ENCODE measurements around the gene ABCA12.

Gene ABCA12

GRCh38 chr2:214966420-214966819 is 172.0 kb downstream of the ABCA12 start:
- no peaks in the 10 kb centered on the region for H3K36me3 ChIP-seq (replicated peaks; ENCODE audit: insufficient read depth, low read length)
- no peaks in the 10 kb centered on the region for H4K20me1 ChIP-seq (ENCODE audit: insufficient read depth, low read length)
- H3K4me3 ChIP-seq (ENCODE audit: low read length): no peak overlapping the region
- no peak overlapping the region for H3K4me2 ChIP-seq (ENCODE audit: low read depth, low read length)
- no peaks in the 10 kb centered on the region for H3K9me2 ChIP-seq (replicated peaks; ENCODE audit: insufficient read depth, low read length)
- H3K9ac ChIP-seq (ENCODE audit: low read length): no peak overlapping the region
- no peaks in the 10 kb centered on the region for H3K4me1 ChIP-seq (ENCODE audit: low read length)
- H3F3A ChIP-seq (ENCODE audit: insufficient read depth, low read length): no peaks in the 10 kb centered on the region
- no peak overlapping the region for H2AFZ ChIP-seq (ENCODE audit: low read length)
- DNase-seq: no peak
- H3K27me3 ChIP-seq (replicated peaks; ENCODE audit: insufficient read depth, low read length): no peaks in the 10 kb centered on the region
- TF ChIP-seq, protein P1, sequence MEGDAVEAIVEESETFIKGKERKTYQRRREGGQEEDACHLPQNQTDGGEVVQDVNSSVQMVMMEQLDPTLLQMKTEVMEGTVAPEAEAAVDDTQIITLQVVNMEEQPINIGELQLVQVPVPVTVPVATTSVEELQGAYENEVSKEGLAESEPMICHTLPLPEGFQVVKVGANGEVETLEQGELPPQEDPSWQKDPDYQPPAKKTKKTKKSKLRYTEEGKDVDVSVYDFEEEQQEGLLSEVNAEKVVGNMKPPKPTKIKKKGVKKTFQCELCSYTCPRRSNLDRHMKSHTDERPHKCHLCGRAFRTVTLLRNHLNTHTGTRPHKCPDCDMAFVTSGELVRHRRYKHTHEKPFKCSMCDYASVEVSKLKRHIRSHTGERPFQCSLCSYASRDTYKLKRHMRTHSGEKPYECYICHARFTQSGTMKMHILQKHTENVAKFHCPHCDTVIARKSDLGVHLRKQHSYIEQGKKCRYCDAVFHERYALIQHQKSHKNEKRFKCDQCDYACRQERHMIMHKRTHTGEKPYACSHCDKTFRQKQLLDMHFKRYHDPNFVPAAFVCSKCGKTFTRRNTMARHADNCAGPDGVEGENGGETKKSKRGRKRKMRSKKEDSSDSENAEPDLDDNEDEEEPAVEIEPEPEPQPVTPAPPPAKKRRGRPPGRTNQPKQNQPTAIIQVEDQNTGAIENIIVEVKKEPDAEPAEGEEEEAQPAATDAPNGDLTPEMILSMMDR (IDR thresholded peaks at IDR 0.05; ENCODE audit: low read length): no peak
- no peak for TF ChIP-seq EZH2 (optimal IDR thresholded peaks at IDR 0.05; ENCODE audit: low read depth, low read length)
- no peak for TF ChIP-seq EZH2phosphoT487 (IDR thresholded peaks at IDR 0.05; ENCODE audit: low read length)
- no peaks in the 10 kb centered on the region for H3K9me3 ChIP-seq (replicated peaks; ENCODE audit: insufficient read depth, low read length)
- no peaks in the 10 kb centered on the region for H3K79me2 ChIP-seq (ENCODE audit: low read length)
- H3K27ac ChIP-seq (ENCODE audit: low read length): no peak overlapping the region

- DNase-seq: peak; percentile 26
- no peaks in the 10 kb centered on the region for H3K4me1 ChIP-seq (ENCODE audit: low read length)
Observed at GRCh38 chr2:214960677-214961076, 177.7 kb downstream of the ABCA12 start.

DNA sequence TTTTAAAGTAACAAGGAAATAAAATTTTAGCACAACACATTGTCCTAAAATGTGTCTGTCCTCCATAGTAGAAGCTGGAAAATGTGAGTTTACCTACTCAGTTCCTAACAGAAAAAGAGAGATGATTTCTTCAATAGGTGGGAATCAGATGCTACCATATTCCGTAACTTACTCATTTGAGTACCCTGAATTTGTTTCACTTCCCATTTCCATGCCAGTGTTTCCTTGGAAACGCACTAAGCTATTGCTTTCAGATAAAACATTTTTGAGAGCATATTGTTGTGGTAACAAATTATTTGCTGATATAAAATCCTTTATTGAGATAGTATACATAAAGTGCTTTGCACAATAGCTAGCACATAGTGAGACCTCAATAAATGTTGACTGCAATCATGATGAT is 191.5 kb downstream of the ABCA12 start:
- Histone ChIP-seq H3K9me3 (replicated peaks; ENCODE audit: insufficient read depth, low read length) (no peaks in the 10 kb centered on the region), H3F3A (ENCODE audit: insufficient read depth, low read length) (no peaks in the 10 kb centered on the region), H3K9me2 (replicated peaks; ENCODE audit: insufficient read depth, low read length) (no peaks in the 10 kb centered on the region), H2AFZ (ENCODE audit: low read length) (no peak overlapping the region), H3K79me2 (ENCODE audit: low read length) (no peaks in the 10 kb centered on the region), H3K27ac (ENCODE audit: low read length) (no peak overlapping the region), H3K4me1 (ENCODE audit: low read length) (no peaks in the 10 kb centered on the region), H3K36me3 (replicated peaks; ENCODE audit: insufficient read depth, low read length) (no peaks in the 10 kb centered on the region), H3K4me2 (ENCODE audit: low read depth, low read length) (no peak overlapping the region), H3K9ac (ENCODE audit: low read length) (no peak overlapping the region), H4K20me1 (ENCODE audit: insufficient read depth, low read length) (no peaks in the 10 kb centered on the region), H3K4me3 (ENCODE audit: low read length) (no peak overlapping the region), H3K27me3 (replicated peaks; ENCODE audit: insufficient read depth, low read length) (no peaks in the 10 kb centered on the region)
- no peak for DNase-seq
- TF ChIP-seq EZH2 (optimal IDR thresholded peaks at IDR 0.05; ENCODE audit: low read depth, low read length): no peak
- no peak for TF ChIP-seq EZH2phosphoT487 (IDR thresholded peaks at IDR 0.05; ENCODE audit: low read length)
- TF ChIP-seq, protein P1 (IDR thresholded peaks at IDR 0.05; ENCODE audit: low read length): no peak

More at GRCh38 chr2:214960677-214961076, 177.7 kb downstream of the ABCA12 start:
- H3K9ac ChIP-seq (ENCODE audit: low read length): no peak overlapping the region
- H3K4me3 ChIP-seq (ENCODE audit: low read length): no peak overlapping the region
- no peaks in the 10 kb centered on the region for H3K79me2 ChIP-seq (ENCODE audit: low read length)
- no peak overlapping the region for H2AFZ ChIP-seq (ENCODE audit: low read length)
- no peaks in the 10 kb centered on the region for H4K20me1 ChIP-seq (ENCODE audit: insufficient read depth, low read length)
- no peaks in the 10 kb centered on the region for H3K36me3 ChIP-seq (replicated peaks; ENCODE audit: insufficient read depth, low read length)
- H3K9me2 ChIP-seq (replicated peaks; ENCODE audit: insufficient read depth, low read length): no peaks in the 10 kb centered on the region
- no peaks in the 10 kb centered on the region for H3K27me3 ChIP-seq (replicated peaks; ENCODE audit: insufficient read depth, low read length)
- H3K4me2 ChIP-seq (ENCODE audit: low read depth, low read length): no peak overlapping the region
- H3K27ac ChIP-seq (ENCODE audit: low read length): no peak overlapping the region
- no peaks in the 10 kb centered on the region for H3F3A ChIP-seq (ENCODE audit: insufficient read depth, low read length)
- H3K9me3 ChIP-seq (replicated peaks; ENCODE audit: insufficient read depth, low read length): 0 out of 2 replicates have a peak, but pooled peaks cover 3% of the 10 kb centered on the region
- TF ChIP-seq, protein P1 (IDR thresholded peaks at IDR 0.05; ENCODE audit: low read length): peak; percentile 17; the same call in 1 of the 2 replicates
- TF ChIP-seq EZH2phosphoT487 (IDR thresholded peaks at IDR 0.05; ENCODE audit: low read length): no peak

Data from MM.1S (cell line).